Body of pancreas (tissue), 4 donors: ENCODE data around the gene MAML3.

Experiments
- CTCF ChIP-seq, 7 experiments: fragments of 450-650 bp in 4 of 7; fragments of 200-600 bp in 3 of 7; sonication (generic) in 3 of 7; IDR thresholded peaks; one replicate each; pipeline ENCODE4 v1.5.1; 2016 to 2019; ENCODE audit warnings: antibody characterized with exemption in 7 of 7
- POLR2A ChIP-seq, 3 donors: fragments of 450-650 bp; IDR thresholded peaks; one replicate each; pipeline ENCODE4 v1.6.1; 2016; ENCODE audit warnings: antibody characterized with exemption in 3 of 3, mild to moderate bottlenecking in 2 of 3

- TF ChIP-seq POLR2A (IDR thresholded peaks at IDR 0.05): no peak
- TF ChIP-seq CTCF (IDR thresholded peaks at IDR 0.05): no peak
Observed at GRCh38 chr4:139913398-139913990, 240.5 kb downstream of the MAML3 start.
